NCI-H1417 treated with DMSO at 0.1 percent for 48 hours (cell line): Measurements from ENCODE around the gene FGFR2.

Source experiments
- DNase-seq: peaks from one replicate; lab custom pipeline; 2025; lab: John Stamatoyannopoulos, UW

Gene FGFR2

DNA sequence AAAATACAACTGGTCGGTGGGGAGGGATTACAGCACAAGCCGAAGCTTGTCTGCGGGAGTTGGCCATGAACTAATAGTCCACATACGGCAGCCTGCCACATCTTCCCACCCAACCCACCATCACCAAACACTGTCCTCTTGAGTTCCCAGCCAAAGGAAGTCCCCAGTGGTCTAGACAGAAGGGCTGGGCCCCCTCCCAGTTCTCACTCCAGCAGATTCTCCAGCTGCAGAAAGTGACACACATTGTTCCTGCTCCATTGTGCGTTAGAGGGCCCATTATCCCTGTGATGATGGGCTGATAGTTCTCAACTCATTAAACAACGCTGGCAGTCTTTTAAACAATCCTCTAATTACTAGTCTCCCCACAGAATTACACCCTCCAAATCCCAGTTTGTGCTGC lies 148.0 kb downstream of the FGFR2 start:
- DNase-seq: no peak

DNA sequence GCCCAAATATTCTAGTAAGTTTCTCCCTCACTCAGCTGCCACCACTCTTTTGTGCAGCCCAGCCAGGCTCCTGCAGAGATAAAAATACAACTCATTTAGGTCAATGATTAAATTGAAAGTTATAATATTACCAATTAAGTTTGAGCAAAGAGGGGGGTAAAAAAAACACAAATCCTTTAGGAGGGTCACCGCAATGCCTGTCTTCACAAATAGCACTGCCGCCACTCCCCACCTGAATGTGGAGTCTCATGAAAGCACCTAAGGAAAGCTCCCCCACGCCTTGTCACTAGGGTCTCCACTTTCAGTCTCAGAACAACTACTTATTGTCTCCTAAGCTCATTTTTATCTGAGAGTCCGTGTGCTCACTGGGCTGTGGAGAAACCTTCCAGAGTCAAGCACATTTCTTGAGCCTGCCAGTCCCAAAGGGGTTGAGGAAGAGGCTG lies 148.7 kb downstream of the FGFR2 start:
- DNase-seq: no peak

DNA sequence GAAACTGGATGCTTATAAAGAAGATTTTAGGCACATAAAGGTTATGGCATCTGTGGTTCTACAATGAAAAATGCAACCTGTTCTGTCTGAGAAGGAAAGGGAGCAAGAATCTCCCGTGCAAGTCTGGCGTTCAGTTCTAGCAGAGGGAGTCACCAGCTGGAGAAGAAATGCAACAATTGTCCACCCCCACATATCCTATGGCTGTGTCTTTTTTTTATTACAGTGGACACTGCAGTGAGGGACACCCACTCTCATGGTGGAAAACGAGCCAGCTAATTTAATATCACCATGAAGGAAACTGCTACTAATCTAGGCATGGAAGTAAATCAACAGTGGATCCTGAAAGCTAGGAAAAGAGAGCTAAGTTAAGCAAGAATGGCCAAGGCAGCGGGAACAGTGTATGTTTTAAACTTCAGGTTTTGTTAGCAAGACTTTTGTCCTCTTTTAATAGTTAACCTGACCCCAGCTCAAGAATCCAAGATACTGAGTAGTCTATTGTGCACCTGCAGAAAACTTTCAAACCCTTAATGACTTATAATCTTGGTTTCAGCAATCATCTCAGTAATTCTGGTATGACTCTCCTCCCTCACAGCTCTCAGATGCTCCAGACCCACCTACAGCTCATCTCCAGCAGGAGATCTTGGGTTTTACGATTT lies 149.3 kb downstream of the FGFR2 start:
- DNase-seq: no peak

DNA sequence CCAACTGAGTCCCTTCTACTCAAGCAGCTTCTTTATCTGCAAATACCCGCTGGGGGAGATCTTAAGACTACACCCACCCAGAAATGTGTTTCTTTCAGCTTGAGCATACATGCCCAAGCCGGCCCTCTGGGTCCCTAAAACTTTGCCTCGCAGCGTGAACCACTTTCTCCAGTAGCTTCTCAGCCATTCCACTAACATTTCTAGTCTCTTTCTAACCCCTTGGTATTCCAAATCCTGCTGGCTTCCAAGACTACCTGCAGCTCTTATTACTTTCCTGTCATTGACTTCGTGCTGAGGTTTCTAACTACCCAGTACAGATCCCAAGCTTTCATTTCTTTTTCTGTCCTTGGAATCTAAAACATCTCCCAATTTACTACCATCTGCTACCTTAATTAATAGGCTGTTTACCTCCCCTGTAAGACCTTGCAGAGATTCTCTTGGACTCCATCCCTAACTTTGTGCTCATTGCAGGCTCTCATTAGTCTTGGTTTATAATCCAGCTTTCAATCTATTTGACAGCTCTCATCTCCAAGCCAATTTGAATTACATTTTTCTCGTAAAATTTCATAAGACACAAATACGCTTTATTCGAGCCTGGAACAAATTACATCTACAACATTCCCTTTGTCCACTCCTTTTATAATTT lies 153.6 kb downstream of the FGFR2 start:
- DNase-seq: no peak

DNA sequence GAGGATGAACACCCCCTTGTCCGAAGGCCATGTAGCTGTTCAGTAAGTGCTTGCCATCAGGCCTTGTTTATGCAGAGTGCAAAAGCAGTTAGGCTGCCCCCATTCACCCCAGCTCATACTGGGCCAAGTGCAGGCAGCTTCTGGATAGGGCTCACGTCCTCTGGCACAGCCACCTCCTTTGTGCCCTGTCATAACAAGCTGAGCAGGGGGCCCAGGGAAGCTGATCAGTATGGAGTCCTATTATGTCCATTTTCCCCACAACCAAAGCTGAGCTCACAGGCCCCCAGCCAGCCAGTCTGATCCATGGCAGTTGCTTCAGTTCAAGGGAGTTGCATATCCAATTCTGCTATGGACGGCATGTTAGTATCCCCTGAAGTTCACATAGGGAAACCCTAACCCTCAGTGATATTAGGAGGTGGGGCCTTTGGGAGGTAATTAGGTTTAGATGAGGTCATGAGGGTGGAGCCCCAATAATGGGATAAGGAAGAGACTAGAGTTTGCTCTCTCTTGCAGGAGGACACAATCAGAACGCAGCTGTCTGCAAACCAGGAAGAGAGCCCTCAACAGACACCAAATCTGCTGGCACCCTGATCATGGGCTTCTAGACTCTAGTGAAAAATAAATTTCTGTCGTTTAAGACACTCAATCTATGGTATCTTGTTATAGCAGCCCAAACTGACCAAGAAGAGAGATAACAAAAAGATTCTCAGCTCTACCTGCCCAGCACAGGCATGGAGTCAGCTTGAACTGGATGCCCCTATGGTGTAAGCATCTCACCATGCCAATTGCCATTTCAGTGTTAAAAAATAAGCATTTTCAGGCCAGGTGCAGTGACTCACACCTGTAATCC lies 155.9 kb downstream of the FGFR2 start:
- no peak for DNase-seq

DNA sequence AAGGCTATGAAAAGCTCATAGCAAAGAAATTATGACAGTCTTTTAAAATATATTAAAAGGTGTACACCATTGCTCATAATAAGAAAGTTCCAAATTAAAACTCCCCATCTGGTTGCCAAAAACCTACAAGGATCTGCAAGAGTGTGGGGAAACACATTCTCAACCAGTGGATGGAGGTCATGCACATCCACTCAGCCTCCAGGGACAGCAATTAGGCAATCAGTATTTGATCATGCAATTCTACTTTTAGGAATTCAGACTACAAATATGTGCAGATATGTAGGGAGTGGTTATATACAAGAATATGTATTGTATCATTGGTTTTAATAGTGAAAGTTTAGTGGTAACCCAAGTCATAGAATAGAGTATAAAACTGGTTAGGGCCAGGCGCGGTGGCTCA lies 157.8 kb downstream of the FGFR2 start:
- no peak for DNase-seq

DNA sequence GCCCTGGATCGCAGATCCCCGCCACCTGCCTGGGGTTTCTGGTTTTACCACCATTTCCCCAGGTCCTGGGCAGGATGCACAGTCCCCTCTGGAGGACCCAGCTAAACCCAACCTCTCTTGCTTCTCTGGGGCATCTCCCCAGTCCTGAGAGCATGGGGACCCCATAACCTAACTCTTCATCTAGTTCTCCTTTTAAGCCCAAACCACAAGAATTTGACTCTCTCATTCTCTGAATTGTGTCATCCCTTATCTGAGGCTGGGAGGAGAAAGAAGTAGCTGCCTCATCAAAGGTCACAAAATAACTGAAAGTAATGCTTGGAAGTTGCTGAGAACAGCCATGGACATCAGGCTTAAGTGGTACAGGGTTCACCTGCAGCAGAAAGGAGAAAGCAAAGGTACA lies 159.9 kb downstream of the FGFR2 start:
- no peak for DNase-seq

DNA sequence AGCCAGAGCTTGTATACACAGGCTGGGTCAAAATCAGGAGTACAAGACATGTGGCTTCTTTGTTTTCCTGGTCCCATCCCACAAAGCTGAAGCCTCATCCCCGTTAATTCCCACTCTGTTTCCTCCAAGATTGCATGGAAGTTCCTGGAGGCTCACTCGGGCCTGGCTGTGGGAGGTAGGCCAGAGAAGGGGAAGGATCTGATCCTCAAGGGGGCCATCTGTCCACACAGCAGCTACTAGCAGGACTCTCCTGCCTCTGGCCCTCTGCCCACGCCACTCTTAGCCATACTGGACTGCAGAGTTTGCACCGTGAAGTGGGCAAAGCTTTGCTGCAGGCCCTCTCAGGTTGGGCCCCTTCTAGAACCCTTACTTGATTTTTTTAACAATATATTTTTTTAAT lies 160.6 kb downstream of the FGFR2 start:
- DNase-seq: no peak

DNA sequence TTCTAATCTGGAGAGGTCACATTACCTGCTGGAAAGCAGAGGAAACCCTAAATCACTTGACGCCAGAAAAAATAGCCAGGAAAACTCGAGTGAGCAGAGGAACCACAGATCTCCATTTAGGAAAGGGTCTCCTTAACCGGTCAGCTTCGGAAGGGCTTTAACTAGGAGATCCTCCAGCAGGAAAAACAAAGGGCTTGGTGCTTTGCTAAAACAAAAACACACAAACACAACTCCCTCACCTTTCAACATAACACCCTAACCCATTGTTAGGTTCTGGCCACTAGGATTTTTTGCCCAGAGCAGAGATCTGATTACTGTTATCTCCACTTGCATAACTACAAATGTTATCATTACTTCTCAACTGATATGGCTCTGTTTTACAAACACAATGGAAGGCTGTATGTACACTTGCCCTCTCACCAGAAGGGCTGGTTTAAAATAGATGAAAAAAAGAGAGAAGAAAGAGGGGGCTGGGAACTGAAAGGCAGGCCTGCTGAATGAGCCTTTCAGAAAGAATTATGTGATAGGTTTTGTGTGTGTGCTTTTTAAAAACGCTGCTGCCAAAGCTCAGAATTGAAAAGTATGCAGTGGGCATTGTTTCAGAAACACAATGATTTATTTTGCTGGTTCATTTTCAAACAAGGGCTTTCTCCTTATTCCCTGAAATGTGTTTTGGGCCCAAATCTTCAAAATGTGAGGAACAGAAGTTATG lies 161.5 kb downstream of the FGFR2 start:
- DNase-seq: no peak

DNA sequence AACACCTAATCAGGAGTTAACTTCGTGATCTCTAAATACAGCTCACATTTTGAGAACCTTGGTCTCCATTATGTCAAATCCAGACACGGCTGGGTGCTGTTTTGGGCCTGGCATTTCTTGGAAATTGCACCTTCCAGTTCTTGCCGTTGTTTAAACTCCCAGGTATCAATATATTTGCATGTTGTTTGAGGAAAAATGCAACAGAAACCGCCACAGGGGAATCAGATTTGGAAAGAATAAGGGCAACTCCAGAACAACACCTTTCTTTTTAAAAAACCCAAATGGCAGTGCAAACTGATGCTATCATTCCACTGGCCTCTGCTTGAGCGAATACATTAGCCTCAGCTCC lies 162.0 kb downstream of the FGFR2 start:
- no peak for DNase-seq

DNA sequence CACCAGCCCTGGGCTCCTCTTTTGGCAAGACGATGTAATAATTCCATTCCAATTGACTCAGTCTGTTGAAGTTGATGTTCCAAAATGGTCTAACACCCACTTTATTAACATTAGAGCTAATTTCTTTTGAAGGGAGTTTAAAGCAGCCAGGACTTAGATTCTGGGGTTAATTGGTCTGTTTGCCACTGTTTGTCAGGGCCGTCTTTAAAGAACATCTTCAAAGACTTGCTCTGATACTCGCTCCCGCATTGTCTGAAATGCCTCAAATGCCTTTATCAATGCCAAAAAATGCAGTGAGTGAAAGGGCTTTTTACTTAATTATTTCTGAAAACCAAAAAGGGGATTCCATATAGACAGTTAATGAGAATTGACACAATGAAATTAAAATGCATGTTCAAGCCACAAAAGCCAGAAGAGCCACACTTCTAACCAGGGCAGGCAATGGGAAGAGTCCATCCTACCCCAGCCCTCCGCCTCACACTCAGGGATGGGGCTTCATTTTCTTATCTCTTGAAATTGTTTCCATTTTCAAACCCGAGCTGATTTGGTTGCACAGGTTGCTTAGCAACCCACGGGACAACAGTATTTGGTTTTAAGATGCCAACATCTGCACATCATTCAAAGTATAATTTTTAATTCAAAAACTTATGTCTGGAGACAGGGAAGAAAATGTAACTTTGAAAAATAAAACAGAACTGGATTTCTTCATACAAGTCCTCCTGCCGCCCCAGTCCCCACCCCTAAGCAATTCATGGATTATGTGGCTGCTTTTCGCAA lies 163.0 kb downstream of the FGFR2 start:
- DNase-seq: no peak

DNA sequence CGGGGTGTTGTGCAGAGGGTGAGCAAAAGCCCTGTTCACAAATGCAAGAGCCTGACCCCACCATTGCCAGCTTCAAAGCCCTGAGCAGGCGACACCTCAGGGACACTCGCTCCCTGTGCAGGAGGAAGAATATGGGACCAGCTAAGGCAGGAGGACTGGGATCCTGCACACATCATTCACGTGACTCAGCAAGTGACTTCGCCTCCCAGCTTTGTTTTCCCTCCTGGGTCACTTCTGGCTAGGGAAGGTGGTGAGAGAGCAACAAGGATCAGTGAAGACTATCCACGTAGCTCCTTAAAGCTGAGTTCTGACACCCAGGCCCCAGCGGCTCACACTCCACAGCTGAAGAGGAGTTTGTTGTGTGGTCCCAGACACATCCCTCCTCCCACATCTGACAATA lies 164.3 kb downstream of the FGFR2 start:
- DNase-seq: no peak

DNA sequence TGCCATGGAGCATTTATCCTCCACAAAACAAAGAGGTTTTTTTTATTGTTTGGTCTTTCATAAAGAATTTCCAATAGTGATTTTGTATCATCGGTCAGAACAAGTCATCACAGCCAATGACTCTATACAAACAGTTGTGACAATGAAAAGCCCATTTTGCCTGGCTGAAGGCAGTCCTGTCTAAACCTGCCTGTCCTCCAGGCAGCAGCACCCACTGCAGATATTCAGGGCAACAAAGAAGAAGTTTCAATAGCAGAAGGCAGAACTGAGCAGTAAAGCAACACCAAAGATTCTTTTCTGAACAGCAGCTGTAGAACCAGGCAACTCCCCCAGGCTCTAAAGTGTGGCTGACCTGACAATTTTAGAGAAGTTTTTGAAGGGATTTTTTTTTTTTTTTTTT lies 169.4 kb downstream of the FGFR2 start:
- DNase-seq: no peak
